Lower leg skin (tissue), 3 donors: Measurements from ENCODE around the gene ACTR5.

ENCODE experiments used
- POLR2A ChIP-seq, 2 donors: fragments of 450-650 bp; IDR thresholded peaks; one replicate each; pipeline ENCODE4 v1.6.1; 2016 to 2017; ENCODE audit warnings: antibody characterized with exemption in 2 of 2, mild to moderate bottlenecking in 1 of 2, moderate library complexity in 1 of 2
- TF ChIP-seq, protein P1 (sequence below), 3 donors: fragments of 450-650 bp; IDR thresholded peaks; one replicate each; pipeline ENCODE4 v1.5.1; 2016; ENCODE audit warnings: antibody characterized with exemption in 3 of 3, mild to moderate bottlenecking in 3 of 3, moderate library complexity in 2 of 3

DNA sequence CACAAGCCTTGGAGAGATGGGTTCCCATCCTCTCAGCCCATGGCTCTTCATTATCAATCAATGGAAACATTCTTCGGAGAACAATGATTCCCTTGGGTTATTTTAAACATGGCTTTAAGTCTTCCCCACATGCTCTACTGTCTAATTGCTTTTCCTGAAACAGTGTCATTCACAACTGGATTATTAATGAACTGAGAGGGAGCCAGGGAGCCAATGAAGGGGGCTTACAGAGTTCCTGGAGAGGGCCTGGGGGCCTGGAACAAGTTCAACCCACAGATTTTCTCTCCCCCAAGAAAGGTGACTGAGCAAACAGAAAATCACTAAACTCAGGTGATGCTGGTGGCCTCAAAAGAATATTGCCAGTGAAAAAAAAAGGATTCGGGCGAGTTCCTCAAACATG lies 56.0 kb downstream of the ACTR5 start:
- TF ChIP-seq, protein P1, sequence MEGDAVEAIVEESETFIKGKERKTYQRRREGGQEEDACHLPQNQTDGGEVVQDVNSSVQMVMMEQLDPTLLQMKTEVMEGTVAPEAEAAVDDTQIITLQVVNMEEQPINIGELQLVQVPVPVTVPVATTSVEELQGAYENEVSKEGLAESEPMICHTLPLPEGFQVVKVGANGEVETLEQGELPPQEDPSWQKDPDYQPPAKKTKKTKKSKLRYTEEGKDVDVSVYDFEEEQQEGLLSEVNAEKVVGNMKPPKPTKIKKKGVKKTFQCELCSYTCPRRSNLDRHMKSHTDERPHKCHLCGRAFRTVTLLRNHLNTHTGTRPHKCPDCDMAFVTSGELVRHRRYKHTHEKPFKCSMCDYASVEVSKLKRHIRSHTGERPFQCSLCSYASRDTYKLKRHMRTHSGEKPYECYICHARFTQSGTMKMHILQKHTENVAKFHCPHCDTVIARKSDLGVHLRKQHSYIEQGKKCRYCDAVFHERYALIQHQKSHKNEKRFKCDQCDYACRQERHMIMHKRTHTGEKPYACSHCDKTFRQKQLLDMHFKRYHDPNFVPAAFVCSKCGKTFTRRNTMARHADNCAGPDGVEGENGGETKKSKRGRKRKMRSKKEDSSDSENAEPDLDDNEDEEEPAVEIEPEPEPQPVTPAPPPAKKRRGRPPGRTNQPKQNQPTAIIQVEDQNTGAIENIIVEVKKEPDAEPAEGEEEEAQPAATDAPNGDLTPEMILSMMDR (IDR thresholded peaks at IDR 0.05), result no peak
- TF ChIP-seq POLR2A (IDR thresholded peaks at IDR 0.05), result no peak
